Measurements from ENCODE around the gene SRC.

Gene SRC

GRCh38 chr20:37435607-37436006 is 89.7 kb downstream of the SRC start:
- DNase-seq = no peak

GRCh38 chr20:37436527-37437186 is 90.7 kb downstream of the SRC start:
- DNase-seq = no peak

GRCh38 chr20:37437676-37438075 is 91.7 kb downstream of the SRC start:
- DNase-seq = no peak

GRCh38 chr20:37438464-37439222 is 92.7 kb downstream of the SRC start:
- no peak for DNase-seq

GRCh38 chr20:37439223-37439933 is 93.4 kb downstream of the SRC start:
- DNase-seq = no peak

GRCh38 chr20:37441023-37441422 is 95.1 kb downstream of the SRC start:
- DNase-seq = no peak

- DNase-seq = no peak
These were observed 96.6 kb downstream of the SRC start for GRCh38 chr20:37442547-37442946.

- DNase-seq = no peak
These were observed 97.0 kb downstream of the SRC start for GRCh38 chr20:37442986-37443385.

GRCh38 chr20:37443596-37443995 is 97.7 kb downstream of the SRC start:
- DNase-seq = no peak

- DNase-seq = no peak
These were observed 99.1 kb downstream of the SRC start for GRCh38 chr20:37445041-37445440.

GRCh38 chr20:37446286-37447032 is 100.5 kb downstream of the SRC start:
- no peak for DNase-seq

- no peak for DNase-seq
These were observed 101.7 kb downstream of the SRC start for GRCh38 chr20:37447688-37448087.

- no peak for DNase-seq
These were observed 103.3 kb downstream of the SRC start for GRCh38 chr20:37449276-37449675.

- DNase-seq = no peak
These were observed 104.4 kb downstream of the SRC start for GRCh38 chr20:37450344-37450743.

- no peak for DNase-seq
These were observed 105.7 kb downstream of the SRC start for GRCh38 chr20:37451616-37452015.

GRCh38 chr20:37452236-37452635 is 106.3 kb downstream of the SRC start:
- DNase-seq = no peak

GRCh38 chr20:37453288-37453687 is 107.3 kb downstream of the SRC start:
- no peak for DNase-seq

GRCh38 chr20:37453836-37454235 is 107.9 kb downstream of the SRC start:
- no peak for DNase-seq

- no peak for DNase-seq
These were observed 108.9 kb downstream of the SRC start for GRCh38 chr20:37454636-37455385.
